ENCODE results near the gene SENP1.

- TF ChIP-seq CTCF (IDR thresholded peaks at IDR 0.05), result no peak
- TF ChIP-seq POLR2A (IDR thresholded peaks at IDR 0.05), result no peak
Observed at GRCh38 chr12:48121522-48121921, 15.6 kb upstream of the SENP1 start.

All from adrenal gland (tissue), 5 donors.